HepG2 (cell line): ENCODE measurements around the gene CCDC142. TPM values are rescaled to one million over a fixed set of nuclear protein-coding genes. Genes with fewer than 3 reads are reported as not detected.
A peak's percentile ranks its signal among the peaks of the same experiment; 100 is the strongest.

Experiments
- ATAC-seq: fragments of 200-7000 bp; cut with Tn5 transposase; 3 replicates; pipeline ENCODE4 v1.9.1; 2020; ENCODE audit warnings: mild to moderate bottlenecking, moderate library complexity
- BruUV-seq: library from RNA; stranded (reverse); fragments of 400-500 nt; replicated peaks from 2 replicates; lab custom pipeline; 2021; lab: Mats Ljungman, UMichigan
- CTCF ChIA-PET: fragments of 300-600 bp; formaldehyde crosslinking; extraction: SDS; loops from one replicate; lab custom pipeline; 2021; ENCODE audit warnings: low total read pairs, inconsistent platforms, low intra/inter-chr PET ratio; lab: Yijun Ruan, JAX
- POLR2A ChIA-PET: fragments of 350-600 bp; sonication (Branson Sonifier 250); formaldehyde crosslinking; loops from one replicate; lab custom pipeline; 2020; ENCODE audit warnings: antibody characterized with exemption, inconsistent platforms; lab: Yijun Ruan, JAX
- DNase-seq: peaks from one replicate; pipeline ENCODE4 v3.0.0-alpha.2; 2015; ENCODE audit warnings: low spot score
- FAIRE-seq: peaks from 3 replicates; lab custom pipeline; 2011; peaks lifted over from hg19 to GRCh38; lab: Jason Lieb, UNC
- H2AFZ ChIP-seq: one replicate; pipeline ENCODE4 v1.6.1; 2011; ENCODE audit warnings: low read length, inconsistent platforms
- H3K27ac ChIP-seq: fragments of 300-600 bp; 3 replicates; pipeline ENCODE4 v1.8.0; 2011; ENCODE audit warnings: mixed run types, mild to moderate bottlenecking, mixed read lengths, low read length, inconsistent platforms; ENCODE audit not compliant: insufficient read depth; ENCODE audit errors: extremely low read length
- H3K27me3 ChIP-seq, 2 experiments: fragments of 200-600 bp in 1 of 2; 2 replicates in 1 of 2; 3 replicates in 1 of 2; pipeline versions ENCODE4 v1.6.0 to v1.8.0; 2011; ENCODE audit warnings: low read length in 2 of 2, mild to moderate bottlenecking in 2 of 2, moderate library complexity in 2 of 2, inconsistent platforms in 1 of 2; ENCODE audit not compliant: insufficient read depth in 2 of 2, control insufficient read depth in 1 of 2
- H3K36me3 ChIP-seq, 2 experiments: fragments of 200-600 bp in 1 of 2; replicated peaks in 1 of 2; 2 replicates in 1 of 2; 3 replicates in 1 of 2; pipeline versions ENCODE4 v1.5.1 to v1.8.0; 2011; ENCODE audit warnings: low read length in 2 of 2, inconsistent platforms in 1 of 2; ENCODE audit not compliant: insufficient read depth in 2 of 2, control insufficient read depth in 1 of 2
- H3K4me1 ChIP-seq: 2 replicates; pipeline ENCODE4 v1.5.1; 2012; ENCODE audit warnings: low read length, inconsistent platforms; ENCODE audit not compliant: insufficient read depth
- H3K4me2 ChIP-seq: 2 replicates; pipeline ENCODE4 v1.6.0; 2011; ENCODE audit warnings: low read depth, low read length, inconsistent platforms
- H3K4me3 ChIP-seq, 3 experiments: fragments of 200-600 bp in 1 of 3; sonication (generic), shearing (Covaris generic) in 1 of 3; replicated peaks in 1 of 3; 2 replicates each; pipeline ENCODE4 v1.5.1; 2011 to 2016; ENCODE audit warnings: low read length in 3 of 3, inconsistent platforms in 2 of 3, low read depth in 2 of 3, mild to moderate bottlenecking in 2 of 3, control low read depth in 1 of 3, mixed read lengths in 1 of 3; ENCODE audit not compliant: insufficient read depth in 1 of 3
- H3K79me2 ChIP-seq: one replicate; pipeline ENCODE4 v1.6.1; 2011; ENCODE audit warnings: low read length, inconsistent platforms; ENCODE audit not compliant: insufficient read depth
- H3K9ac ChIP-seq: 2 replicates; pipeline ENCODE4 v1.6.0; 2011; ENCODE audit warnings: mild to moderate bottlenecking, low read depth, low read length, inconsistent platforms; ENCODE audit not compliant: insufficient read depth
- H3K9me3 ChIP-seq: 2 replicates; pipeline ENCODE4 v1.5.1; 2012; ENCODE audit warnings: mild to moderate bottlenecking, low read length
- H4K20me1 ChIP-seq: 2 replicates; pipeline ENCODE4 v1.6.0; 2011; ENCODE audit warnings: inconsistent platforms, mild to moderate bottlenecking, low read length, moderate library complexity; ENCODE audit not compliant: insufficient read depth
- DNMT1 ChIP-seq: sonication (generic); formaldehyde crosslinking; IDR thresholded peaks from 2 replicates; pipeline ENCODE4 v1.5.1; 2020; ENCODE audit warnings: mild to moderate bottlenecking, missing genetic modification reagents
- JUNB ChIP-seq: sonication (generic); formaldehyde crosslinking; IDR thresholded peaks from 2 replicates; pipeline ENCODE4 v1.8.0; 2022; ENCODE audit warnings: missing genetic modification reagents, mild to moderate bottlenecking, borderline replicate concordance
- KLF11 ChIP-seq: IDR thresholded peaks from 2 replicates; pipeline ENCODE4 v1.6.1; 2016; ENCODE audit warnings: missing compliant biosample characterization
- KMT2B ChIP-seq: IDR thresholded peaks from 2 replicates; pipeline ENCODE4 v1.6.1; 2016; ENCODE audit warnings: missing genetic modification reagents, missing compliant biosample characterization
- NFKB2 ChIP-seq: sonication (generic); formaldehyde crosslinking; IDR thresholded peaks from 2 replicates; pipeline ENCODE4 v1.4.0; 2020; ENCODE audit warnings: missing genetic modification reagents, borderline replicate concordance
- RAD21 ChIP-seq: fragments of 450-650 bp; formaldehyde crosslinking; IDR thresholded peaks from 2 replicates; pipeline ENCODE4 v1.5.0; 2020; ENCODE audit warnings: mild to moderate bottlenecking
- SMAD3 ChIP-seq: sonication (generic); formaldehyde crosslinking; IDR thresholded peaks from 2 replicates; pipeline ENCODE4 v1.4.0; 2020; ENCODE audit warnings: missing genetic modification reagents
- SOX6 ChIP-seq, 2 experiments: fragments of 450-650 bp in 1 of 2; sonication (generic) in 1 of 2; formaldehyde crosslinking in 1 of 2; IDR thresholded peaks; 2 replicates each; pipeline versions ENCODE4 v1.4.0 to v1.6.1; 2017 to 2020; ENCODE audit warnings: antibody characterized with exemption in 1 of 2, mild to moderate bottlenecking in 1 of 2, missing genetic modification reagents in 1 of 2
- STAG1 ChIP-seq: sonication (generic); formaldehyde crosslinking; IDR thresholded peaks from 2 replicates; pipeline ENCODE4 v1.4.0; 2020; ENCODE audit warnings: missing genetic modification reagents
- ZBTB38 ChIP-seq: sonication (generic); formaldehyde crosslinking; IDR thresholded peaks from 2 replicates; pipeline ENCODE4 v1.5.1; 2020; ENCODE audit warnings: mild to moderate bottlenecking, missing genetic modification reagents
- ZFAT ChIP-seq: sonication (generic); formaldehyde crosslinking; conservative IDR thresholded peaks from 2 replicates; pipeline ENCODE4 v1.8.1; 2023; ENCODE audit warnings: missing genetic modification reagents, inconsistent platforms
- ZNF280B ChIP-seq: sonication (generic); formaldehyde crosslinking; IDR thresholded peaks from 2 replicates; pipeline ENCODE4 v1.5.0; 2020; ENCODE audit warnings: missing genetic modification reagents, mild to moderate bottlenecking, borderline replicate concordance
- ZNF329 ChIP-seq: sonication (generic); formaldehyde crosslinking; IDR thresholded peaks from 2 replicates; pipeline ENCODE4 v1.9.0; 2021; ENCODE audit warnings: low read depth, mild to moderate bottlenecking, missing genetic modification reagents
- ZNF616 ChIP-seq: sonication (generic); formaldehyde crosslinking; IDR thresholded peaks from 2 replicates; pipeline ENCODE4 v1.5.0; 2020; ENCODE audit warnings: low read depth, mild to moderate bottlenecking, missing genetic modification reagents
- WGBS: methylation state at CpG from one replicate; pipeline ENCODE4 v1.1.6; 2017; ENCODE audit warnings: low lambda C conversion rate; 5-methylcytosine and 5-hydroxymethylcytosine counted together
- in situ Hi-C: cut with HindIII; loops from 2 replicates; pipeline ENCODE4 v1.10.0; 2017; ENCODE audit warnings: low pct_unique_long_range_greater_than_20kb; ENCODE audit not compliant: extremely low pct_ligation_motif_present
- intact Hi-C: fragments of 100-400 bp; cut with micrococcal nuclease; formaldehyde crosslinking; loops from one replicate; pipeline ENCODE4 v1.10.0; 2022; ENCODE audit not compliant: unreplicated experiment
- polyA plus RNA-seq, 8 experiments: library from polyadenylated mRNA; depleted of rRNA in 3 of 8; stranded (reverse) in 7 of 8; unstranded in 1 of 8; fragments of >200 nt; fragmentation: Illumina TruSeq in 4 of 8; extraction: Trizol in 4 of 8; gene quantifications; 2 replicates each; pipeline versions ENCODE4 v1.2.1 to v1.2.3, GENCODE V29; 2011 to 2016; ENCODE audit warnings: low read depth in 4 of 8, missing spikeins in 1 of 8, mixed read lengths in 1 of 8; ENCODE audit not compliant: insufficient read depth in 1 of 8
- total RNA-seq, 5 experiments: library from RNA; depleted of rRNA; stranded (reverse); fragments of >200 nt; fragmentation: Illumina TruSeq; extraction: Trizol; gene quantifications; 2 replicates each; pipeline ENCODE4 v1.2.3, GENCODE V29; 2016; ENCODE audit warnings: low read depth in 1 of 5
- TF ChIP-seq, protein P1 (sequence below): sonication (generic); formaldehyde crosslinking; IDR thresholded peaks from 2 replicates; pipeline ENCODE4 v1.8.0; 2022; ENCODE audit warnings: mild to moderate bottlenecking, missing genetic modification reagents, moderate library complexity
- TF ChIP-seq, protein P2 (sequence below): sonication (generic); formaldehyde crosslinking; IDR thresholded peaks from 2 replicates; pipeline ENCODE4 v1.5.0; 2020; ENCODE audit warnings: mild to moderate bottlenecking, missing genetic modification reagents, moderate library complexity
- TF ChIP-seq, protein P3 (sequence below), 2 experiments: sonication (generic) in 1 of 2; formaldehyde crosslinking in 1 of 2; IDR thresholded peaks; 2 replicates each; pipeline versions ENCODE4 v1.4.0 to v1.6.1; 2018 to 2020; ENCODE audit warnings: missing genetic modification reagents in 2 of 2, borderline replicate concordance in 1 of 2, low read depth in 1 of 2, mild to moderate bottlenecking in 1 of 2, missing biosample characterization in 1 of 2

CCDC142 gene
- total and polyA plus RNA-seq, 2 of the 13 experiments (the other 11 are each of a cell fraction or from before 2014, with no cell fraction given): 14.7 to 30.4 TPM

- no peak overlapping the region for H3K4me2 ChIP-seq
- WGBS: 92% methylated on average over 4 of the region's 5 CpGs
- H3K9ac ChIP-seq: no peak overlapping the region
- H2AFZ ChIP-seq: no peak overlapping the region
- BruUV-seq: no TSS peak
- POLR2A ChIA-PET: interaction anchor here (0.6 to 20.6 kb wide), 8 partner anchors 7 to 55 kb away, joined by 3 to 795 read pairs (median 5); partner anchors contain the start of genes CCDC142, HTRA2, INO80B and LBX2
- H3K79me2 ChIP-seq: peaks cover 16% of the 10 kb centered on the region
- no peaks in the 10 kb centered on the region for H4K20me1 ChIP-seq
- no peak overlapping the region for H3K27ac ChIP-seq
- FAIRE-seq (no peak), DNase-seq (no peak), ATAC-seq (no peak)
- peaks cover 56% of the 10 kb centered on the region for H3K4me1 ChIP-seq
- H3K36me3 ChIP-seq: peaks cover 7 to 23% of the 10 kb centered on the region in 2 experiments
- CTCF ChIA-PET: no interaction called here
- H3K4me3 ChIP-seq: no peak overlapping the region
- H3K9me3 ChIP-seq: no peaks in the 10 kb centered on the region
- intact Hi-C loops (no loop called here), in situ Hi-C loops (no loop called here)
- H3K27me3 ChIP-seq: no peaks in the 10 kb centered on the region; a peak in 1 of 5 replicates
- TF ChIP-seq KMT2B (CRISPR knock-in tag) (no peak), ZNF616 (CRISPR knock-in tag) (no peak), ZBTB38 (no peak), SMAD3 (CRISPR knock-in tag) (no peak), ZNF329 (no peak), DNMT1 (CRISPR knock-in tag) (no peak), JUNB (CRISPR knock-in tag) (no peak), ZNF280B (no peak), SOX6 (IDR thresholded peaks at IDR 0.05) (no peak), SOX6 (CRISPR knock-in tag; IDR thresholded peaks at IDR 0.05) (no peak), STAG1 (CRISPR knock-in tag) (peak; percentile 40), KLF11 (no peak), ZFAT (no peak), NFKB2 (CRISPR knock-in tag) (no peak), RAD21 (0 out of 2 replicates have a peak, but pooled peaks have one; percentile 30)
- TF ChIP-seq, protein P1, sequence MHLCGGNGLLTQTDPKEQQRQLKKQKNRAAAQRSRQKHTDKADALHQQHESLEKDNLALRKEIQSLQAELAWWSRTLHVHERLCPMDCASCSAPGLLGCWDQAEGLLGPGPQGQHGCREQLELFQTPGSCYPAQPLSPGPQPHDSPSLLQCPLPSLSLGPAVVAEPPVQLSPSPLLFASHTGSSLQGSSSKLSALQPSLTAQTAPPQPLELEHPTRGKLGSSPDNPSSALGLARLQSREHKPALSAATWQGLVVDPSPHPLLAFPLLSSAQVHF (CRISPR knock-in tag): no peak
- TF ChIP-seq, protein P2, sequence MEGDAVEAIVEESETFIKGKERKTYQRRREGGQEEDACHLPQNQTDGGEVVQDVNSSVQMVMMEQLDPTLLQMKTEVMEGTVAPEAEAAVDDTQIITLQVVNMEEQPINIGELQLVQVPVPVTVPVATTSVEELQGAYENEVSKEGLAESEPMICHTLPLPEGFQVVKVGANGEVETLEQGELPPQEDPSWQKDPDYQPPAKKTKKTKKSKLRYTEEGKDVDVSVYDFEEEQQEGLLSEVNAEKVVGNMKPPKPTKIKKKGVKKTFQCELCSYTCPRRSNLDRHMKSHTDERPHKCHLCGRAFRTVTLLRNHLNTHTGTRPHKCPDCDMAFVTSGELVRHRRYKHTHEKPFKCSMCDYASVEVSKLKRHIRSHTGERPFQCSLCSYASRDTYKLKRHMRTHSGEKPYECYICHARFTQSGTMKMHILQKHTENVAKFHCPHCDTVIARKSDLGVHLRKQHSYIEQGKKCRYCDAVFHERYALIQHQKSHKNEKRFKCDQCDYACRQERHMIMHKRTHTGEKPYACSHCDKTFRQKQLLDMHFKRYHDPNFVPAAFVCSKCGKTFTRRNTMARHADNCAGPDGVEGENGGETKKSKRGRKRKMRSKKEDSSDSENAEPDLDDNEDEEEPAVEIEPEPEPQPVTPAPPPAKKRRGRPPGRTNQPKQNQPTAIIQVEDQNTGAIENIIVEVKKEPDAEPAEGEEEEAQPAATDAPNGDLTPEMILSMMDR (CRISPR knock-in tag): peak; percentile 61
- TF ChIP-seq, protein P3, sequence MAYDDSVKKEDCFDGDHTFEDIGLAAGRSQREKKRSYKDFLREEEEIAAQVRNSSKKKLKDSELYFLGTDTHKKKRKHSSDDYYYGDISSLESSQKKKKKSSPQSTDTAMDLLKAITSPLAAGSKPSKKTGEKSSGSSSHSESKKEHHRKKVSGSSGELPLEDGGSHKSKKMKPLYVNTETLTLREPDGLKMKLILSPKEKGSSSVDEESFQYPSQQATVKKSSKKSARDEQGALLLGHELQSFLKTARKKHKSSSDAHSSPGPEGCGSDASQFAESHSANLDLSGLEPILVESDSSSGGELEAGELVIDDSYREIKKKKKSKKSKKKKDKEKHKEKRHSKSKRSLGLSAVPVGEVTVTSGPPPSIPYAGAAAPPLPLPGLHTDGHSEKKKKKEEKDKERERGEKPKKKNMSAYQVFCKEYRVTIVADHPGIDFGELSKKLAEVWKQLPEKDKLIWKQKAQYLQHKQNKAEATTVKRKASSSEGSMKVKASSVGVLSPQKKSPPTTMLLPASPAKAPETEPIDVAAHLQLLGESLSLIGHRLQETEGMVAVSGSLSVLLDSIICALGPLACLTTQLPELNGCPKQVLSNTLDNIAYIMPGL (CRISPR knock-in tag; IDR thresholded peaks at IDR 0.05; ENCODE audit: borderline replicate concordance in 1 of 2, low read depth in 1 of 2): 0 out of 4 replicates have a peak, but pooled peaks of 1 of the 2 experiments have one; percentile 47
Observed at GRCh38 chr2:74474899-74475298, 7.9 kb downstream of the CCDC142 start.
